GM18505 (cell line): ENCODE measurements around the gene APBB2.

Experiments used
- ATAC-seq: cut with Tn5 transposase; IDR thresholded peaks from one replicate; pipeline ENCODE4 v1.9.1; 2021; ENCODE audit not compliant: unreplicated experiment
- POLR2A ChIP-seq: IDR thresholded peaks from 4 replicates; pipeline ENCODE4 v1.6.1; 2011; ENCODE audit warnings: borderline replicate concordance; ENCODE audit not compliant: insufficient read depth, insufficient read length; ENCODE audit errors: extremely low read depth

The APBB2 gene

DNA sequence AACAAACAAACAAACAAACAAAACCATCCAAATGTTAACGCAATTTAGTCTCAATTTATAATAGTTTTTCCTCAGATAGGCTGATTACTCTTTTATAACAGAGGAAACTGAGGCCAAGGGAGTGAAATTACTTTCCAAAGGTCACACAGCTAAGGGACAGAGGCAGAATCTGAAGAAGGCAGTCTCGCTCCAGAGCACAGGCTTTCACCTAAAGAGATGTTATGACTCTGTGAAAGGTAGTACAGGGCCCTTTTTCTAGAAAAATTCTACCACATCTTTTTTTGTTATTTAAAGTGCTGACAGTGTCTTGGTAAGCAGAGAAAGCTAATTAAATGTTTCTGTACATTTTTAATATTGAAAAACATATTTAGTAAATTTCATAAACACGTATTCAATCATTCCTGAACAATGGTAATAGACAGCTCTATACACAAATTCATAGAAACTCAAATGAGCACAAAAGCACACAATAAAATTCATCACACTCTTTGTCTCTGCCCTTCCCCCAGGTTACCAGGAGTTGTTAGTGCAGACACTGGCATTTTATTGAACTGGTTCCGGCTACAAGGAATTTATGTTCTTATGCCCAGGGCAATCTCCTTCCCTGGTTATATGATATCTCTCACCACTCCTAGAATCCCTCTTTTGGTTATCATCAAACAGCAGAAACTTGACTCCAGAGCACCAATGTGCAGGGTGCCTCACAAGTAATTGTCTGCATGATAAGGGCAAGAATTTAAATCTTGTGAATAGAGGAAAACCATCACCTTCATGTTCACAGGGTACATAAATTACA lies 7.7 kb upstream of the APBB2 start:
- no peak for ATAC-seq
- TF ChIP-seq POLR2A: no peak

DNA sequence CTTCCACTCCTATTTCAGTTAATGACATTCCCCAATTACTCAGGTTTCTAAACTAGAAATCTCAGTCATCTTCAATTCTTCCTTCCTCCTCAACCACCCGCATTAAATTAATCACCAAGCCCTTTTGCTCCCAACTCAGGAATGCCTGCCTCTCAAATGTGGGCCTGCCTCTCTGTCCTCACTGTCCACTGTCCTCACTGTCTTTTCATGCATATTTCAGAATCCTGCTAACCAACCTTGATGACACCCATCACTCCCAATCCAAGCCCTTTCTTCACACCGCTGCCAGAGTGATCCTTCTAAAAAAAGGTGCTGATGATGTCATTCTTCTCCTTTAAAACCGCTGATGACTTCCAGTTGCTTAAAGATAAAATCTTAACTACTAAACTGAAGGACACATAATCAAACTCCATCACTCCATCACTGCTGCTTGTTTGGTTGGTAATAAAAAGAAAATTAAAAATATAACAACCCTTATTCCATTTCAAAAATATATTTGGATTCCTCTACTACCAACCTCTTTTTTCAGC lies 5.1 kb upstream of the APBB2 start:
- no peak for TF ChIP-seq POLR2A
- ATAC-seq: no peak

DNA sequence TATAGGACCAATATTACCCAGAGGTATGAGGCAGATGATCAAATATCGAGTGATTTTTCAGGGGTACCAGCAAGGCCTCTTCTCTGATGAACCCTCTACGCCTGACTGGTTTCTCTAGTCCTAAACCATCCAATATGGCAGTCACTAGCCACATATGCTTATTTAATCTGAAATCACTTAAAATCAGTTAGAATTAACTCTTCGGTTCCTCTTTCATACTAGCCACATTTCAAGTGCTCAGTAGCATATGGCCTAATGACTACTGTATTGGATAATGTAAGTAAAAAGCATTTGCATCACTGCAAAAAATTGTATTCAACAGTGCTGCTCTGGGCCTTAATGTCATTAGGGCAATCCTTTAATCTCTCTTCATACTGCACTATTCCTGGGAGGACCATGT lies 4.4 kb upstream of the APBB2 start:
- ATAC-seq: no peak
- no peak for TF ChIP-seq POLR2A

DNA sequence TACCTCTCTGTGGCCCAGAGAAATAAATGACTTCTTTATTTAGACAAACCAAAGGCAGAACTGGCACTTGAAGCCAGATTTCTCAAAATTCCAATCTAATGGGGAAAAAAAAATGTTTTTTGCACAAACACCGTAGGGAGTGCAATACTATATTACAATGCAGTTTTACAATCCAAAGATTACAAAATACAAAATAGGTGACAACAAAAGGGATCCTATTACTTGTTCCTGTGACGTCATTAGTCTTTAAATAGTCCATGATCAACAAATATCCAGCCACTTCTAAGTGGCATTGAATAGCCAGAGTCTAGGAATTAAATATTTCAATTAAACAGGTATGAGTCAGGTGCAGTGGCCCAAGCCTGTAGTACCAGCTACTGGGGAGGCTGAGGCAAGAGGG lies 3.0 kb upstream of the APBB2 start:
- TF ChIP-seq POLR2A: no peak
- no peak for ATAC-seq

DNA sequence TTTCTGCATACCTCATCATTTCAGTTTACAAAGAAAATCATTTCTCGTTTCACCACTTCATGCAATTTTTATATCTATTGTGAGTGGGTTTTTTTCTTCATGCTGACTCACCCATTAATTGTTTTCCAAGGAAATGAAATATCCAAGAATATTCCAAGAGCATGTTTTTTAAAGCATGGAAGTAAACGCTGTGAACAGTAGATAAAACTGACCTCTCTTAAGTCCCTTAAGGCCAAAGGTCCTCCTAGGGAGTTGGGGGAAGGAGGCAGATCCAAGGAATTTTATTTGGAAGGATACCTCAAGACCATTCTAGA lies 2.6 kb upstream of the APBB2 start:
- no peak for TF ChIP-seq POLR2A
- ATAC-seq: no peak

DNA sequence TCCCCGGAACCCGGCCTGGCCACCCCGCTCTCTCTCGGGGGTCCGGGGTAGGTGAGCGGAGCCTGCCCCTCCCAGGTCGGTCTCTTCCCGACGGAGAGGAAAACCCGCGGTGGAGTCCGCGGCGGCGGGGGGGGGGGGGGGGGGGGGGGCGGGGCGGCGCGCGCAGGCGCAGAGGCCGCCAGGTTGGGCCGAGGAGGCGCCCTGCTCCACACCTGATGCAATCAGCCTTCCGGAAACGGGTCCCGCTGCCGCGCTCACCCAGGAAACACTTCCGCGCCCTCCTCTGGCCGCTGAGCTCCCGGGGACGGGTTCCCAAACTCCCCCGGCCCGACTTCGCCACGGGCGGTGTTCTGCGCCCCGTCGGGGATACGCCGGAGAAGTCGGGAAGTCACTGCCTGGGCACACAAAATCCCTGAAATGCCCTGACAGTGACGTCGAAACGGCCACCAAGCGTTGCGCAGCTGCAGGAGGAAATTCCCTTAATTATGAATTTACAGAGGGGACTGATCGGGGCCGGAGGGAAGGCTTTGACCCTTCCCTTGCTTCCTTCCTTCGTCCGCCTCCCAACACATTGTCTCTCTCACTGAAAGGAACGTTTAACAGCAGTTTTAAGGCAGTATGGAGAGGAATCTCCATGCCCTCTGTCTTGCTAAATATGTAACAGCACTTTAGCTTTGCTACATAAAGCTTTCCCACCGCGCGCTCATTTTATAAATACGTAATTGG lies 2.1 kb upstream of the APBB2 start:
- ATAC-seq: peak; percentile 48
- peak; percentile 89 for TF ChIP-seq POLR2A

DNA sequence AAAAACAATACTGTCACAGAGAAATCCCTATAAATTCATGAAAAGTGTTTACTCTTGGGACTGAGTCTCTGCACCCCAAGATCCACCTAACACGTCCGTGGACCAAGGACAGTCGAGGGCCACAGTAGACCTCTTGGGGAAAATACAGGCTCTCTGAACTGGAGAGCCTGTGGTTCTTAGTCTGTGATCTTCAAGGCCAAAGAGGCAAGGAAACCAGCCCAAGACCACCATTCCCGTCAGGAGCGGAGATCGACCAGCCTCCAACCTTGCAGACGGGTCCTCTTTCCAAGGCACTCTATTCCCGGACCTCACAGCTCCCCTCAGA lies 1.6 kb upstream of the APBB2 start:
- no peak for ATAC-seq

DNA sequence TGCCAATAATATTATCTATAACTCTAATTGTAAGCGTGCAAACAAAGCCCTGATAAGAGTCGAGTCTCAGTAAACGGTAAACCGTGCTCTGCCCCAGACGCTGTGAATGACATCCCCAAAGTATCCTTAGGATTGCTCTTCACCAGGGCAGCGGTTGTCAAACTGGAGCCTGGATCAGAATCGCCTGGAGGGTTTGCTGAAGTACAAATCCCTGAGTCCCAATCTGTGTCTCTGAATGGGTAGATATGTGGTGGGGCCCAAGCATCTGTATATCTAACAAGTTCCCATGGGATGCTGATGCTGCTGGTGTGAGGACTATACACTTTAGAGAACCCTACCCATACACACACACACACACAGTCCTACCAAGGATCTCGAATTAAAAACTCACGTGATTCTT lies 813 bp upstream of the APBB2 start:
- ATAC-seq: no peak
- TF ChIP-seq POLR2A: no peak

More for the DNA sequence above, 1.6 kb upstream of the APBB2 start:
- TF ChIP-seq POLR2A: no peak

DNA sequence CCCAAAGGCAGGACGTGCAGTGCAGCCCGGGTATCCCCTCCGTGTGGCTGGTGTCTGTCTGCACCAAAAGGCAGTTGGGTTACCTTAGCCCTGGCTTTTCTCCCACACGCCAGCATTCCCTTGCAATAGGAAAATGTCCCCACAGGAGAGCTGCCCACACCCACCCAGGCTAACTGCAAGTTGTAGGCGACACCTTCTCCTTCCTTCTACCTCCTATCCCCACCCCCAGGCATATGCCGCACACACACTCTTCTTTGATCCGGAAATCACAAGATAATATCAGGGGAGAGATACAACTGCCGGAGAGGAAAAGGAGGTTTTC lies 444 bp upstream of the APBB2 start:
- no peak for TF ChIP-seq POLR2A
- no peak for ATAC-seq

DNA sequence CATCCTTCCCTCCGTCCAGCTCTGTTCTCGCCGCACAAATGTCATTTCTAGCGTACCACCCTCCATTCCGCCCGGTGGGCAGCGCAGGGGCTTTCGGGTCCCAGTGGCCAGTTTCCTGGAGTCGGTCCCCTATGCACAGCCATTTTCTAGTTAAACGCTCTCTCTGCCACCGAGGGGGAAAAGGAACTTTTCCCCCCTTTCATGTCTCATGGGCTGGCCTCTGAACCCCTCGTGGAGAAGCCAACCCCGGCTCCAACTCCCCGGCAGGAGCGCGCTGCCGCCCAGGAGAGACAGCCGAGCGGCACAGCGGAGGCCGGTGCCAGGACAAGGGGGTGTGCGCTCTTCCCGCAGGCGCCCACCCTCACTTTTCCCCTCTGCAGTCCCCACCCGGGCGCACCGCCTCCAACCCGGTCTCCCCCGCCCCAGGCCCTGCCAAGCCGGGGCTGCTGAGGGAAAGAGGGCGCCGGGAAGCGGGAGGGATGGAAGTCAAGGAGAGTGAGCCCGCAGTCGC lies 662 bp downstream of the APBB2 start:
- TF ChIP-seq POLR2A: no peak
- peak; percentile 13 for ATAC-seq

DNA sequence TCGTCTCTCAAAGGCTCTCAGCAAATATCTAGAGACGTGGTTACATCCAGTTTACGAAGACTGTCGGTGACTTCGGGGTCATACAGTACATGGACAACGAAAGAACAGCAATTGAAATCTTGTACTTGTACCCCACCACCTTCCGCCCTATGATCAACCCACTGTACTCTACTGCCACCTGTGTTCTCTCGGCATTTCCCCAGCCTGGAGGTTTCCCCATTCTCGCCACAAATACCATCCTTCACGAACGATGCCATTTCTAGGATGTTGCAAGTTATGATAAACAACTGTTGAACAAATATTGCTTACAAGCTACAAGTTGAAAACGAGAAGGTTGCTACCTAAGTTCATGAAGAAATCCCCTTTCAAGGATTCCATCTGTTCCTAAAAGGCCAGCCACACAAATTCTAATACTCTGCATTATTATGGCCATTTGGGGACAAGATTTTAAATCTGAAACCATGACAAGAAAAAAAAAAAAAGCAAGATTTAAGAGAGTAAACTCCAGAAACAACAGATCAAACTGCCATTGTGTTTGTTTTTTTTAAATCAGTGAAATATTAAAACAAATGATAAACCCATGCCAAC lies 1.6 kb downstream of the APBB2 start:
- ATAC-seq: no peak
- TF ChIP-seq POLR2A: no peak

DNA sequence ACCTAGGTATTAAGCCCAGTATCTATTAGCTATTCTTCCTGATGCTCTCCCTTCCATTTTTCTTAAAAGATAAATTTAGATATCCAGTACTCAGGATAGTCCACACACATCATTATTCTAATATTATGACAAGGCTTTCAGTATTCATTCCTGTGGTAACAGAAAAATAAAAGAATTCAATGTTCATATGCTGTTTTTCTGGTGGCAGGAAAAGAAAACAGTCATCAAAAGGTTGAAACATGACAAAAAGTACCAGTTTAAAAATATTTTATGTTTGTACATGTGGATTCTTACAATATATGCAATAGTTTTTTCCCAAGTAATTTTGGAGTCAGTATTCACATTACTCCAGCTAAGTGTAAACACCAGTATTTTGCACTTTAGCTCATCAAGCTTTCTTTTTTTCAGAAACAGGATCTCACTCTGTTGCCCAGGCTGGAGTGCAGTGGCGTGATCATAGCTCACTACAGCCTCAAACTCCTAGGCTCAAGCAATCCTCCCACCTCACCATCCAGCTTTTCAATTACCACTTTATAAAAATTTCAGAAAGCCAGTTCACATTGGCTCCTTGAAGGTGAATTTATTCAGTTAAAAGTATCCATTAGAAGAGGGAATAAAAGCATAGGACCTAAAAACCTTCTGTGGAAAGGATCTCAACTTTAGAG lies 2.3 kb downstream of the APBB2 start:
- no peak for ATAC-seq

DNA sequence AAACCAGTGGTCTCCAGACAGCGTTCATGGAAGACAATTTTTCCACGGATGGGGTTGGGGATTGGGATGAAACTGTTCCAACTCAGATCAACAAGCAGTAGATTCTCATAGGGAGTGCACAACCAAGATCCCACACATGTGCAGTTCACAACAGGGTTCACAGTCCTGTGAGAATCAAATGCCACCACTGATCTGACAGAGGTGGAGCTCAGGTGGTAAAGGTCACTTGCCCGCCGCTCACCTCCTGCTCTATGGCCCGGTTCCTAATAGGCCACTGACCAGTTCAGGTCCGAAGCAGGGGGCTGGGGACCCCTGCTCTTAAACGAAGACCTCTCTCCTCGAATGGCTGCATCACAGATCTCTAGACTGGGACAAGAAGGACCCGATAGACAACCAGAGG lies 4.4 kb downstream of the APBB2 start:
- no peak for ATAC-seq
- TF ChIP-seq POLR2A: no peak

More for the DNA sequence above, 2.3 kb downstream of the APBB2 start:
- no peak for TF ChIP-seq POLR2A
